Measurements from ENCODE around the gene MYH6.
"Not testable (repeated sequence)": the region's sequence is repeated elsewhere in the genome, so short reads cannot be mapped to it uniquely, and the experiment has no call there.

Gene MYH6

DNA sequence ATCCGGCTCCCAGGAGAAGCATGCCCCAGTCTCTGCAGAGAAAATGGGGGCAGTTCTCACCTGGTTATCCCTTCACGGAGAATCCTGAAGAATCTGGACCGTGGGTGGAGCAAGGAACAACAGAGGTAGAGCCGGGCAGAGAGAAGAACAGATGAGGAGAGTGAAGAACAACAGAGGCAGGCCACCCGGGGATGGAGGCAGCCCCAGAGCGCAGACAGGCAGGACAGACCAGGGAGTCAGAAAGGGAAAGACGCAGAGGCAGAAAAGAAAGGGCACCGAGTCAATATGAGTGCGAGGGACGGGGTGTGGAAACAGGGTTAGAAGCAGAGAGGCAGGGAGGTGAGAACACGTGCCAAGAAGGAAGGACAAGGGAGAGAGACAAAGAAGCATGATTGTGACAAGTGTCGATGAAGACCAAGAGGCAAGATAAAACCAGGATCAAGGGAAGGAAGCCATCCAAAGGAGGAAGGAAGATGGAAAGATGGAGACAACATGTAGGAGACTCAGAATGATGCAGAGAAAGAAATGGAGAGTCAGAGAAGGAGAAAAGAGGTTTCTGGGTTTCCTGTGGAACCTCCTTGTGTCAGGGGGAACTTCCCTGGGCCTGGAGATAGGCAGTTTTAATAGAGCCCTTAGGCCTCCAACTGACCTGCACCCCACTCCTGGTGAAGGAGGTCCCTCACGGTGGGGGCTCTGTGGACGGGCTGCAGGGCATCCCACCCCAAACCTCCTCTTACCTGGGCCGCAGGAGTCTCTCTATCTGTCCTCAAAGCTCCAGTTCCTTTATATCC lies at the start of gene MYH6:
TSS of gene MYH6 (minus strand) at position 758 of the 791 bp plus-strand sequence. CDS start 1,050 bp downstream, outside the sequence.
- DNase-seq: no peak

DNA sequence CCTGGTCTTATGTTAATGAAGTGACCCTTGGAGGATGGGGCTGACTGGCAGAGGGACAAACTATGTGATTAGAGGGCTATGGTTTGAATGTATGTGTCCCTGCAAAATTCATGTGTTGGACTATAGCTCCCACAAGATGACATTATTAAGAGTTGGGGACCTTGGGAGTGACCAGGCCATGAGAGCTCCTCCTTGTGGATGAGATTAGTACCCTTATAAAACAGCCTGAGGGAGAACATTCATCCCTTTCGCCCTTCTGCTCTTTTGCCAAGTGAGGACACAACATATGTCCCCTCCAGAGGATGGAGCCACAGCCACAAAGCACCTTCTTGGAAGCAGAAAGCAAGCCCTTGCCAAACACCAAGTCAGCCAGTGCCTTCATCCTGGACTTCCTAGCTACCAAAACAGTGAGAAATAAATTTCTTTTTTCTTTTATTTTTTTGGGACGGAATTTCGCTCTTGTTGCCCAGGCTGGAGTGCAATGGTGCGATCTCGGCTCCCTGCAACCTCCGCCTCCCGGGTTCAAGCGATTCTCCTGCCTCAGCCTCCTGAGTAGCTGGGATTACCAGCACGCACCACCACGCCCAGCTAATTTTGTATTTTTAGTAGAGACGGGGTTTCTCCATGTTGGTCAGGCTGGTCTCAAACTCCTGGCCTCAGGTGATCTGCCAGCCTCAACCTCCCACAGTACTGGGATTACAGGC lies 49.0 kb upstream of the MYH6 start:
- DNase-seq: not testable (repeated sequence)

DNA sequence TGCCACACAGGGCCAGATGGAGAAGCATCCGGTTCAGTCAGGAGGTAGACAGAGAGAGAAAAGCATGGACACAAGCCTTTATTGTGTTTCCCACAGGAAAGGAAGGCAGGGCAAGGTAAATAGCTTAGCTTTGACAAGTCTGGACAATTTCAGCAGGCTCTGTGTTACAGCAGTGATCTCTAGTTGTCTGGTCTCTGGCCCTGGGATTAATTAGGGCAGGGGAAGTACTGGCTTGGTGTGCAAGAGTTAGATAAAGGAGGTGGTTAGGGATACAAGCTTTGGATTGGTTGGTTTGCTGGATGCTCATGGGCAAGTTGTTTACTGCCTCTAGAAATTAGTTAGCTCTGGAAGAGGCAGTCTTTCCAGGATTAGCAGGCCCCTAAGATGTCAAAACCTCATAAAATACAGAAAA lies 46.4 kb upstream of the MYH6 start:
- DNase-seq: no peak

DNA sequence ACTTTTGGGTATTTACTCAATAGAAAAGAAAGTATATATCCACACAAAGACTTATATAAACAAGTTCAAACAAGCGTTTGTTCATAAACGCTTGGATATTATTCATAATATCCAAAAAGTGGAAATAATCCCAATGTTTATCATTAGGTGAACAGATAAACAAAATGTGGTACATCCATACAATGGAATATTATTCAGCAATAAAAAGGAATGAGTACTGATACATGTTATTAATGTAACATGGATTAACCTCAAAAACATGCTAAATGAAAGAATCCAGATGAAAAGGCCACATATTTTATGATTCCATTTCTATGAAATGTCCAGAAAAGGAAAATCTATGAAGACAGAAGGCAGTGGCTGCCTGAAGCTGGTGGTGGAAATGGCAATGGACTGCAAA lies 44.2 kb upstream of the MYH6 start:
- no peak for DNase-seq

DNA sequence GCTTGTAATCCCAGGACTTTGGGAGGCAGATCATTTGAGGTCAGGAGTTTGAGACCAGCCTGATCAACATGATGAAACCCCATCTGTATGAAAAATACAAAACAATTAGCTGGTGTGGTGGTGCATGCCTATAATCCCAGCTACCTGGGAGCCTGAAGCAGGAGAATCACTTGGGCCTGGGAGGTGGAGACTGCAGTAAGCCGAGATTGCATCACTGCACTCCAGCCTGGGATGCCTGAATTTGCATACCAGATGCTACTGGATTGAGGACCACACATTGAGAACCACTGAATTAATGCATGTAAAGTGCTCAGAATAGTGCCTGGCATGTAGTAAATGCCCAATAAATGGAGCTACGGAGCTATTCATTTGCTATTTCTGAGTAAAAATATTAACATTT lies 42.3 kb upstream of the MYH6 start:
- DNase-seq: no peak

DNA sequence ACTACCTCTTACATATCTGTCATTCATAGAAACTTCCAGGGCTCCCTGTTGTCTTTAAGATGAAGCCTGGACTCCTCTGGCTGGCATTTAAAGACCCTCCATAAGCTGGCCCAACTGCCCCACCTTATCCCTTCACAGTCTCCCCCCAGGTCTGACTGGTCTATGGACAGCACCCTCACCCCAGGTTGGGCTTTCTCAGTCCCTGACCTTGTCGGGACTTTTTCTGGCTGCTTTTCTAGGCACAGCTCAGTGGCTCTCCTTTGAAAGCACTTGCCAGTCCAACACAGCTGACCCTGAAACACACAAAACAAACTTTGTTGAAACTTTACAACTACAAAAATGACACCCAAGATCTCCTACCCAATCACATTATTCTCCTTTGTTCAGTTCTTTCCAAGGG lies 41.2 kb upstream of the MYH6 start:
- no peak for DNase-seq

DNA sequence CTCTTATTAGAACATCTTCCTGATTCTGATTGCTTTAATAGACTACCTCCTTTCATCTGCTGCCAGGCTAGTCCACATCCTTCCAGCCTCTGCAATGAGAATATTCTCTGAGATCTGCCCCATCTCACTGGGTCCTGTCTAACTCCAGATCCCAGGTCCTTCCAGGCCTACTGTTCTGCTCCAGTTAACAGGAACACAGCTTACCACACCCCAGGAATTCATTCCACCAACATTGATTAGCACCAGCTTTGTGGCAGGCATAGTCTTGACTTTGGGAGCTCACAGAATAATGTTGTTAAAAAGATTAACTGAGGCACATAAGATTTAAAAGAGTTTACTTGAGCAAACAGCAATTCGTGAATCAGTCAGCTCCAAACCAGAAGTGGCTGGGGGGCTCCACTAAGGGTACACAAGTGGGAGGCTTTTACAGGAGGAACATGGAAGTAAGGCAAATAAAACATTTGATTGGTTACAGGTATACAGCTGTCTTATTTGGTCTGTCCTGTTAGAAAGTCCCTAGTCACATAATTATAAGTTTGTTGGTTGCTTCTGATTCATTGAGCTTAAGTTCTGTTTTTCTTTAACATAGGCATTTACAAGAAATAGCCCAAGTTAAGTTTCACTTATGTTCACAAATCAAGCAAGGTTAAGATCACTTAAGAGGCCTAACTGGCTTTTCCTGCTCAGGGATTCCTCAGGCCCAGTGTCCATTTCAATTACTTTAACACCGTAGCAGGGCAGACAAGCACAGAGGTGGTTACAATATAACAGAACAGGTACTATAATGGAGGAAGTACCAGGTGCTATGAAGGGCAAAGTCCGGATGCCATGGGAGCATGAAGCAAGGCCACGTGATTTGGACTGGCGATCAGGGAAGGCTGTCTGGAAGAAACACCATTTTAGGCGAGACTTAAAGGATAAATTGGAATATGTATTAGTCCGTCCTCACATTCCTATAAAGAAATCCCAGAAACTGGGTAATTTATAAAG lies 39.6 kb upstream of the MYH6 start:
- no peak for DNase-seq

DNA sequence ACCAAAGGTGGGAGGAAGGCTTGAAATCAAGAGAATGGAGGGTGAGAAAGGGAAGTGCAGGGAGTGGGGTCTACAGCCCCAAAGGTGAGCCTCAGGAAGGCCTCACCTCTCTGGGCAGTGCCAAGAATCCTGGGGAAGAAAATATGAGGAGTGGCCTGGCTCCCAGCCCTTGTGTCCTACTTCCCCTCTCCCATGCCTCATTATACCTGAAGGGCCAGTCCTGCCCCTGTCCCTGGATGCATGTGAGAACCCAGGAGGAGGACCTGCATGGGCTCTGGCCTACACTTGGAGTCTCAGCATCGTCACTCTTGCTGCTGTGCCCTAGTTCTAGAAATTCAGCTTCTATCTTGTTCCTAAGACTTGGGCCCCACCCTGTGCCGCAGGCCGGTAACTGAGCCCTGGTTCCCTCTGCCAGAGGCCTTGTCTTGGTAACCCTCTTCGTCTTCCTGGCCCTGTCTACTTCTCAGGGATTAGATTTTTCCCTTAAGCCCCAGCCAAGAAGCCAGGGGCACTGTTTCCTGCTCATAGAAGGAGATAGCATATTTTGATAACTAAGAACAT lies 38.3 kb upstream of the MYH6 start:
- DNase-seq: no peak

DNA sequence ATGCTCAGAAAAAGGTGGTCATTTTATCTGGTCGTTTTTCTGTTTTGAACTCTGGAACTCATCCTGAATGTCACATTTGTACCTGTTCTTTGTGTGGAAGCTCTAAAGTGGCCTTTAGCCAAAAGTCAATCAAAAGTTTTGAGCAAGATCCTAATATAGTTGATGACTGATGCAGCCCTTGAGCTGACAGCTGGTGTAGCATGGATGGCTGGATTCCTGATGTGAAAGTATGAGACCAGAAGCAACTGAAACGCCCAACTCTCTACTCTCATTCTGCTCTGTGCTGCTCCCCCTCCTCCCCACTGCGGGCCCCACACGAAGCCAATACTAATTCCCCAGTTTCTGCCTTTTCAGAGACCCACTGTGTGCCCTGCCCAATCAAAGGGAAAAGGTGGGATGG lies 37.7 kb upstream of the MYH6 start:
- DNase-seq: no peak

DNA sequence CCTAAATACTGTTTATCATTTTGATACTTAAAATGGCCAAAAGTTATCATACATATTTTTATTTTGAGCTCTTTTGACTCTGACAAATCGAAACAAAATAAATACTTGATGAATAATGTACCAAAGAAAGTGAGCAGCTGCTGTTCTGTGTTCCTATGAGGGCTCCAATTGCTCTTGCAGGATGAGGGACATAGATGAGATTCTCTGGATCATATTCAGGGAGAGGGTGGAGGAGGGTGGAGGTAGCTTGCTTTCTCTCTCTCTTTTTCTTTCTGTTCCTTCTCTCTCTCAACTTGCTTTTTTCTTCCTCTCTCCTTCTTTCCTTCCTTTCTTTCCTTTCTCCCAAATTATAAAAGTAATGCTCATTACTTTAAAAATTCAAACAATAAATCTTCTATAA lies 36.2 kb upstream of the MYH6 start:
- no peak for DNase-seq

DNA sequence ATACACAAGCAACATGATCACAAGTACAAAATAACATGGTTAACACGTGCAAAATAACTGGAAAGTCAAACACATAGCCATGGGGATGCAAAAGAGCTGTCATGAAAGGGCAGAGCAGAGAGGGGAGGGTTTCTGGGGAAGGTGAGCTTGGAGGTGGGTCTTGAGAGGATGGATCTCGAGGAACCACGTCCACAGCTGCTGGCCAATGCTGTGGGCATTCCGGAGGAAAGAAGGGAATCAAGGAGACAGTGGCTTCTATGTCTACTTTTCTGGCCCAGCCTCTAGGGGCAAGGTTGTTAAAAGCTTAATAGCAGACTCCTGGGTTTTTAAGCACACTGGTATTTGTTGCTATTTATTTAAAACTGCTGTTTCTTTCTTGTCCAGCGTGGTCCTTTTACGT lies 35.8 kb upstream of the MYH6 start:
- no peak for DNase-seq

DNA sequence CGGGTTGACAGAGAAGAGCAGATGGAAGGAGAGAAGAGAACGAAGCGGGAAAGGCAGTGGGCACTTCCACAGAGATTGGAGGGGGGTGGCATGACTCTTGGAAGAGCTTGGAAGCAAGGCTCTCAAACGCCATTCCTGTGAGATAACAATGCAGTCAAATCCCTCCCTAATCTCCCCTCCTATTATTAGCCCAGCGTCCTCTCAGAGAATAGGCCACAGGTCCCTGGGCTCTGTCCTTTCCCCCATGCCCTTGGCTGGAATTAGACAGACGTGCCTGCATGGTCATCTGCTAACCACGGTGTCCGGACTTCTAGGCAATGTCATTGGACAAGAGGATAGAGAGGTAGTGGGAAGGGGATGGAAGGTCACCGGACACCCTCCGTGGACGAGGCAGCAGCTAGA lies 35.3 kb upstream of the MYH6 start:
- no peak for DNase-seq

DNA sequence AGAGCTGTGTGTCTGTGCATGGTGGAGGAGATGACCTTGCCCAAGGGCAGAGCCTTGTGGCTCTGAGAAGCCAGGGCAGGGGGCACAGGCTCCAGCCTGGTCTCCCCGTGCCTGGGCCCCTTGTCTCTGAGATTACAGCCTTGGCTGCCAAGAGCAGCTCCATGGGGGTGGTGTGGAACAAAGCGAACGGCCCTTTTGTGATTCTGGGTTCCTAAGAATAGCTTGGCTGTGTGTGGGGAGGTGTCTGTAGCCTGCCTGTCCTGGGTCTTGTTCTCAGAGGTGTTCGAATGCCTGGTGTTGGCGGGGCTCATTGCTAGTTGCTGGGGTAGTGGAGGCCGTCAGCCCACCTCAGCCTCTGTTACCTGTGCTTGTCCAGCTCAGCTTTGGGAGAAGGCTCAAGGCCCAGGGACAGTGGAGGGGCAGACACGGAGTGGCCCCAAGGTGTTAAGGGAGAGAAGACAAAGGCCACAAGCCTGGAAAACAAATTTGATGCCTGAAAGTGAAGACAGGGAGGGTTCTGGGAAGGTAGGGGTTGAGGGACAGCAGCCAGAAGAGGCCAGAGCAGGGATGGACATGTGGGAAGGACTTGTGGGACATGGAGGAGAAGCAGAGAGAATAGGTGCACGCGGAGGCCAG lies 34.8 kb upstream of the MYH6 start:
- DNase-seq: no peak

DNA sequence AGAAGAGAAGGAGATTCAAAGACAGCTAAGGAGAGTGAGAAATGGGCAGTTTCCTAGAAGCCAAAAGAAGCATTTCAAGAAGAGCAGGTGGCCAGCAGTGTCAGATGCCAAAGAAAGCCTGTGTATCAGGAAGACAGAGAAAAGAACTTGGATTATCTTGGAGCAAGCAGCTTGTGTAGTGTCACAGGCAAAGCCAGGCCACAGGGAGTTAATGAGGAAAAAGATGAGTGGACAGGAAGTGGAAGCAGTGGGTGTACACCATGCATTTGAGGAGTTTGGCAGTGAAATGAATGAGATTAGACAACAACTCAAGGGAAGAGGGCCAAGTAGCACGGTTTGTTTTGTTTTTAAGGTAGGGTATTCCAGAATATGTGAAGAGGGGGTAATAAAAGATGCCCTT lies 33.0 kb upstream of the MYH6 start:
- DNase-seq: no peak

DNA sequence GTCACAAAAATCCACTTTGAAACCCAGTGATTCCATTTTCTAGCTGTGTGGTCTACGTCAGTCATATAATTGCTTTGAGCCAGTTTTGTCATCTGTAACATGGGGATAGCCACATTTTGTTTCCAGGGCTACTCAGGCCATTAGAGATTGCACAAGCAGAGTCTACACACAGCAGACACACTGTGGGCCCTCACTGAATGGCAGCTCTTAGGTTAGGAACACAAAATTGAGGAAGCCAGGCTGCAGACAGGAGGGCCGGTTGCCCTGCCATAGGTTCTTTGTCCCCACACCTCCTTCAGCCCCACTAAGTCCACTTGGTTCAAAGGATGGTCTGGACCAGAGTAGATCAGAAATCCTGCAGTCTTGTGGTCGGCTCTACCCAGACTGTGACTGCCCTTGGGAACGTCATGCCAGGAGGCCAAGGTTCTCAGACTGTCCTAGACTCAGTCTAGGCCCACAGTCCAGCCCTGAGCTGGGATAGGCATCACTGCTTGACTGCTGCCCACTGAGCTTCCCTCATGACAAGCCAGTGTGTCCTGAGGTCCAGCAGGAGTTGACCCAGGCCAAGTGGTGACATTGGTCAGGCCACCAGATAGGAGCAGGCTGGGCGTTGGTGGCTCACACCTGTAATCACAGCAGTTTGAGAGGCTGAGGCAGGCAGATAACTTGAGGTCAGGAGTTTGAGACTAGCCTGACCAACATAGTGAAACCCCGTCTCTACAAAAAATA lies 31.2 kb upstream of the MYH6 start:
- DNase-seq: no peak

DNA sequence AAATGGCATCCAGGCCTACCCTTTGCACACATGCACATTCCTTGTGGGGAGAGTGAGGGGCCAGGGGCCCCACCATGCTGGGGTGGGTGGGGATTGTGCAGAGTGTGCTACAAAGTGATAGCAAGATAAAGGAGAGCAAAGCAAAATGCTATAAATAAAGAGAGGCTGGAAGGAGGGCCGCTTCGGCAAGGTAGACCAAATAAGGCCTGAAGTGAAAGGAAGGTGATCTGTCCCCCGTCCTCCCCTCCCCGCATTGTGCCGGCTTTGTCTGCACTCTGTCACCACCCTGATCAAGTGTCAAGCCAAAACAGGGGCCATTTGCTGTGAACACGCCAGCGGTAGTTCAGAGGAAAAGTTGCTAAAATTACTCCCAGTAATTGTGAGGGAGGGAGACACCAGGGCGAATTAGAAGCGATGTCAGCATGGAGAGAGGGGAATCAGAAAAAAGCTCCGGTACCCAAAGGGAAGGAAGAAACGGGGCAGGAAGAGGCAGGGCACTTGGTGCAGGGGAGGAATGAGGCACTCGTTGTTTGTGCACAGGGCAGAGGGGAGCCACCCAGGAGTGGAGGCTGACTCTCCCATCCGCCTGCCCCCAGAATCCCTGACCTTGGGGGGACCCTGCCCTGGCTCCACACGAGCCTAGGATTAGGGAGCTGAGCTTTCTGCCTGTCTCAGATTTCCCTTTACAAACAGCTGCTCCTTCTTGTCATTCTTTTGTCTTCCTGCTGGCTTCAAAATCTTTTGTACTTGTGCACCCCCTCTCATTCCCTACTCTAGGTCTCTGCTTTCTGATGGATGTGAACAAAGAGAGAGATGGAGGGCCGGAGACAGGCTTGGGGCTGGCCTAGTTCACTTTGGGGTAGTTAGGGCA lies 30.3 kb upstream of the MYH6 start:
- no peak for DNase-seq

DNA sequence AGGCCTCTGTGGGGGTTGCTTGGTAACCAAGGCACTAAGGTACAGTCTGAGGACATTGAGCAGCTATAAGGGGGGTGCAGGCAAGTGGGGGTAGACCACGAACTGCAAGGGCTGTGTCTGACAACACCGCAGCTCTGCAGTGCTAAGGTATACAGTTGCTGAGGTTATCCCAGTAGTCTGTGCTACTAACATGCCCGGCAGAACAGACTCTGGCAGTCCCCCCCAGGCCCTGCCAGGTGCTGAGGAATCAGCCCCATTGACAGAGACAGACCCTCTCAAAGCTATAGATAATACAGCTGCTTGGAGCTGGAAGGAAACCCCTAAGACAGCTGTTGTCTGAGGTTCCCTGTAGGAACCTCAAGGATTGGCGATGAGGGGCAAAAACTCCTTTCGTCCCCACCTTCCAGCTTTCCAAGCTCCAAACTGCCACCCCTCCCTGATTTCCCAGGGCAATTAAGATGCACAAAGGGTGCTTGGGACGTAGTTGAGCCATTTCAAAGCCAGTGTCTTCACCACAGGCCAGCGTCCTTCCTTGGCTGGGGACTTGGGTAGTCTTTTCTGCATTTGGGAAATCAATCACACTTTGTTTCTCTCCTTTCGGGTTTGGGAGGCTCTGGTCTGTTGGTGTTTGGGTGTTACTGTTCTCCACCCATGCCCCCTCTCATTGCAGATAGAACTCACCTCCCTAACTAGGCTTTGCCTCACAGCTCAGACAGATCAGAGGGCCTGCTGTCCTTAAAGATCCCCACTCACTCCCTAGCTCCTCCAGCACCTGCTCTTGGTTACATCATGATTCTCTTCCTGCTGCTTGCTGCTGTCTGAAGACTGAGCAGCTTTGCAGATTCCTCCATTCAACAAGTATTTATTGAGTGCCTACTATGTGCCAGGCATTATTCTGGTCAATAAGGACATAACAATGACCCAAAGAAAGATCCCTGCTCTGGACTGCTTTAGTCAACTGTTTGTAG lies 29.3 kb upstream of the MYH6 start:
- no peak for DNase-seq

DNA sequence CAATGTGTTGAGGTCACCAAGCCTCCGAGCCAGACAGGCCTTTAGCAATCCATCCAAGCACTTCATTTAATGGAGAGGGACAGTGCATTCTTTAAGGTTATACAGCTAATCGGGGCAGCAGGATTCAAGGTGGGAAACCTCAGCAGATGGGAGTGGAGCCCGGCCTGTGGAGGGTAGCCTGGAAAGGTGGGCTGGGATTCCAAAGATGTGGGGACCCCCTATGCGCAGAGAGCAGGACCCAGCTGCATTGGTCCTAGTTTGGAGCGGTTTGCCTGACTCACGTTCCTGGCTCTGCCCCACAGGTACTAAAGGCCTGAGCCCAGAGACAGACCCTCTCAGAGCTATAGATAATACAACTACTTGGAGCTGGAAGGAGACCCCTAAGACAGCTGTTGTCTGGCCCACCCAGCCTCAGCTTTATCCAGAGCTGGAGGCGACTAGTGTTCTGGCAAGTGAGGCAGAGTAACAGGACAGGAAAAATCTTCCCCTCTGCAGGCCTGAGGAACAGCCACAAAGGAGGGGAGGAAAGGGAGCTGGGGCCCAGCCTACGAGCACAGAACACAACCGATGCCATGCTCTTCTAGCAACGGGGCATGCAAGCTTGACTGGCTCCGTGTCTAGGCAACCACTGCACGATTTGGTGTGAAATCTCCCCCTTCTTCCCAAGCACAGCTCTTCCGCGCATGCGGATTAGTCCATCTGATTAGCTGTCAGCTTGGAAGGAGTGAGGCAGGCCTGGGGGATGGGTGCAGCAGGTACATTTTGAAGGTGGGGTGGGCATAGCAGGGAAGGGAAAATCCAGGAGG lies 28.5 kb upstream of the MYH6 start:
- peak; percentile 25 for DNase-seq
